Activated CD4-positive, CD25-positive, alpha-beta regulatory T cell treated with anti-CD3 and anti-CD28 coated beads, Interleukin-2, amount 50 U/mL, for 72 hours (primary cell): ENCODE measurements around the gene DNPEP.
"Not testable (repeated sequence)": the region's sequence is repeated elsewhere in the genome, so short reads cannot be mapped to it uniquely, and the experiment has no call there.

Source experiments
- DNase-seq: peaks from one replicate; pipeline ENCODE4 v3.0.0; 2021

DNPEP gene

GRCh38 chr2:219418155-219419011 is 30.7 kb upstream of the DNPEP start, which contains the start of gene DES:
TSS of gene DES (plus strand) at chr2:219418377. CDS start at chr2:219418463, 86 bp downstream.
- DNase-seq, result no peak

DNA sequence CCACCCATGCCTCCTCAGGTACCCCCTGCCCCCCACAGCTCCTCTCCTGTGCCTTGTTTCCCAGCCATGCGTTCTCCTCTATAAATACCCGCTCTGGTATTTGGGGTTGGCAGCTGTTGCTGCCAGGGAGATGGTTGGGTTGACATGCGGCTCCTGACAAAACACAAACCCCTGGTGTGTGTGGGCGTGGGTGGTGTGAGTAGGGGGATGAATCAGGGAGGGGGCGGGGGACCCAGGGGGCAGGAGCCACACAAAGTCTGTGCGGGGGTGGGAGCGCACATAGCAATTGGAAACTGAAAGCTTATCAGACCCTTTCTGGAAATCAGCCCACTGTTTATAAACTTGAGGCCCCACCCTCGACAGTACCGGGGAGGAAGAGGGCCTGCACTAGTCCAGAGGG is 29.7 kb upstream of the DNPEP start:
- no peak for DNase-seq

- no peak for DNase-seq
Measured at GRCh38 chr2:219416938-219417337, 29.2 kb upstream of the DNPEP start.

DNA sequence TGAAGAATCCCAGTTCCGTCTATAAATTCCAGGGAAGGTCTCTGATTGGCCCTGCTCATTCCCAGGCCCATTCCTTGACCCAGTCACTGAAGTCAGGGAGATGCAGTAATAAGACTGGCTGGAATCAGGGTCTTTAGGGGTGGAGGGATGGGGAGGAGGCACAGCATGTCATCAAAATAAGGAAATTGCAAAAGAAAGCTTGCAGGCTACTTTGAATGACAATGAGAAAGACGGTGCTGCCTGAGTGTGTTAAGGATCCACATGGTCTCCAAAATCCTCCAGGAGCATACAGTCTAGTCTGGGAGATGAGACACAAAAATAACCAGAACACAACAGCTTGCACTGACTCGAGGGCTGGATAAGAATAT is 28.5 kb upstream of the DNPEP start:
- no peak for DNase-seq

DNA sequence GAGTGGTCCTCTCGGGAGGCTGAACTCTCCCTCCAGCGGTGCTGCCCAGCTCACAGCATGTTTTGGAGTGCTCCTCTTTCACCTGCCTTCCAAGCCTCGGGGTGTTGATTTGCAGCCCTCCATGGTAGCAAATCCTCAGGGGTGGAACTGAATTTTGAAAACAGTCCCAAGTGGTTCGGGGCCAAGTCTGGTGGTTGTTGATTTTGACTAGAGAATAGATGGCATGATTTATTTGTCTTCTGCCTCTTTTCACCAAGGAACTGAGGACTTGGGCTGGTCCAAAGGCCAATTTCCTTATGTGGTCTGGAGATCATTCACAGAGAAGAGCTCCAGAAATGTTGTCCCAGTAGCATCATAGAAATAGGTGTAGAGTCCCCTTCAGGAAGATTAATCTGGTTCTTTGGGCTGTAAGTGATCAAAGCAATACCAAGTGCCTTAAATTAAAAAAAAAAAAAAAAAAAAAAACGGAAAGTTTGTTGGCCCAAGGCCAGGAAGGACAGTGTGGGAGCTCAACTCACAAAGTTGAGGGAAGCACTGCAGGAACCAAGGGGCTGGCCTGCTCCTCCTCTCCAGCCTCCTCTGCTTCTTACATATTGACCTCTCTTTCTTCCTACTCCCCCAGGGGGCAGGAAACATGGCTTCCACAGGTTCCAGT is 28.0 kb upstream of the DNPEP start:
- DNase-seq, result no peak

GRCh38 chr2:219414857-219415256 is 27.1 kb upstream of the DNPEP start:
- DNase-seq, result no peak

DNA sequence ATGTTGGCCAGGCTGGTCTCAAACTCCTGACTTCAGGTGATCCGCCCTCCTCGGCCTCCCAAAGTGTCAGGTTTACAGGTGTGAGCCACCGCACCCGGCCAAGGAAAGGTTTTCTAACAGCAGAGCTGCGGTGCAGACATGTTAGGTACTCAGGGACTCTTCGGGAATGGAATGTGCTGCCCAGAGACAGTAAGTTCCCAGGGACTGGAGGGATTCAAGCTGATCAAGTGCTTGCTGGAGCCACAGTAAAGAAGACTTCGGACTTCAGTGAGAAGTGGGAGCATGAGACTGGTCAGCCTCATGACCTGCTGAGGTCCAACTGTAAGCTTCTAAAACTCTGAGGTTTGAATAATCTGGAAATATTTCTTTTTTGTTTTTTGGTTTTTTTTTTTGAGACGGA is 22.7 kb upstream of the DNPEP start:
- no peak for DNase-seq

DNA sequence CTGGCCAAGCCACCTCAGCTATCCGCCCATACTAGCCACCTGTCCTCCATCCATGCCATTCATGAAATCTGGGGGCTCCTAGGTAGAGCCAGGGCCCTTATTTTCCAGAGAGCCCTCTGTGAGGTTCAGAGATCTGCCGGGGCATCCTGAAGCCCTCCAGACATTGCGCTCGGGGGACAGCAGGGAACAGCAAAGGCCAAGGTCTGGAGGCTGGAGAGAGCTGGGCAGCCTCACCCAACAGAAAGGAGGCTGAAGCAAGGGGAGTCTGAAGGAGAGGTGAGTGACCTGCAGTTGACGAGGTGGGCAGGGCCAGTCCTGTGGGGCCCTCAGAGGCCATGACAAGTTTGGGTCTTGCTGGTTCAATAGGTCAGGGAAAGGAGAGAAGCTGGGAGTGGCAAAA is 21.9 kb upstream of the DNPEP start:
- no peak for DNase-seq

- no peak for DNase-seq
Measured at GRCh38 chr2:219408631-219409030, 20.9 kb upstream of the DNPEP start.

DNA sequence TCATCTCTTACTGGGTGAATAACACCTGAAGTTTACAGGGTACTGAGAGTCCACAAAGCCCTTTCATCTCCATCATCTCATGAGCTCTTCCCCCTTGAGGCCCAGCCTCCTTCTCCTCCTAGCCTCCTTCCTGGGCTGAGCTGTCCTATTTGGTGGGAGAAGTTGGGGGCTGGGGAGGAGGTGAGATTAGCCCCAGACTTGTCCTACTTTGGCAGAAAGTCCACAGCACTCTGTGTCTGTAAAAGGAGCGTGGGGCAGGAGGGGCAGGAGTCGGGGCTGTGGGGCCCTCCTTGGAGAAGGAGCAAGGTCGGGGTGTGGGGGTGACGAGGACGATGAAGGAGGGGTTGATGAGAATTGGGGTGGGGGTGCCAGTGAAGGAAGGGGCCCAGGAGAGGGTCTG is 20.5 kb upstream of the DNPEP start:
- DNase-seq, result no peak

DNA sequence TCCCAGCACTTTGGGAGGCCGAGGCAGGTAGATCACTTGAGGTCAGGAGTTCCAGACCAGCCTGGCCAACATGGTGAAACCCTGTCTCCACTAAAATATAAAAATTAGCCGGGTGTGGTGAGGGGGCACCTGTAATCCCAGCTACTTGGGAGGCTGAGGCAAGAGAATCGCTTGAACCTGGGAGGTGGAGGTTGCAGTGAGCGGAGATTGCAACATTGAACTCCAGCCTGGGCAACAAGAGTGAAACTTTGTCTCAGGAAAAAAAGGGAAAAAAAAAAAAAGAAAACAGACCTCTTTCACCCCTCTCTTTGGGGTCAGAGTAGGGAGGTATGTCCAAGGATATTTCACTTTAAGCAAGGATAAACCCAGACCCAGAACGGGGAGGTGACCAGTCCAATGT is 19.6 kb upstream of the DNPEP start:
- DNase-seq, result not testable (repeated sequence)

DNA sequence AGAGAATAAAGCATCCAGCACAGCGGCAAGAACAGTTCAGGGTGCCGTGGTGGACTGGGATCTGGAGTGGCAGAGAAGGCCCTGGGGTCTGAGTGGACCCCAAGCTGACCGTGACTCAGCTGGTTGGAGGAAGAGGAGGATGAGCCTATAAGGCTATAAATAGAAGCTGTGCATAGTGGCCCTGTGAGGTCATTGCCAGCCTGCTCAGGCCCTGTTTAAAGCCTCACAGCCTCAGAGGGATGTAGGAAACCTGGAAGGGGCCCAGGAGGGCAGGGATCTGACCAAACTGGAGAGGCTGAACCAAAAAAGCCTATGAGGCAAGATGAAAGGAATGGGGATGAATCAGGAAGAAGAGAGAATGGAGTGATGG is 19.1 kb upstream of the DNPEP start:
- no peak for DNase-seq

DNA sequence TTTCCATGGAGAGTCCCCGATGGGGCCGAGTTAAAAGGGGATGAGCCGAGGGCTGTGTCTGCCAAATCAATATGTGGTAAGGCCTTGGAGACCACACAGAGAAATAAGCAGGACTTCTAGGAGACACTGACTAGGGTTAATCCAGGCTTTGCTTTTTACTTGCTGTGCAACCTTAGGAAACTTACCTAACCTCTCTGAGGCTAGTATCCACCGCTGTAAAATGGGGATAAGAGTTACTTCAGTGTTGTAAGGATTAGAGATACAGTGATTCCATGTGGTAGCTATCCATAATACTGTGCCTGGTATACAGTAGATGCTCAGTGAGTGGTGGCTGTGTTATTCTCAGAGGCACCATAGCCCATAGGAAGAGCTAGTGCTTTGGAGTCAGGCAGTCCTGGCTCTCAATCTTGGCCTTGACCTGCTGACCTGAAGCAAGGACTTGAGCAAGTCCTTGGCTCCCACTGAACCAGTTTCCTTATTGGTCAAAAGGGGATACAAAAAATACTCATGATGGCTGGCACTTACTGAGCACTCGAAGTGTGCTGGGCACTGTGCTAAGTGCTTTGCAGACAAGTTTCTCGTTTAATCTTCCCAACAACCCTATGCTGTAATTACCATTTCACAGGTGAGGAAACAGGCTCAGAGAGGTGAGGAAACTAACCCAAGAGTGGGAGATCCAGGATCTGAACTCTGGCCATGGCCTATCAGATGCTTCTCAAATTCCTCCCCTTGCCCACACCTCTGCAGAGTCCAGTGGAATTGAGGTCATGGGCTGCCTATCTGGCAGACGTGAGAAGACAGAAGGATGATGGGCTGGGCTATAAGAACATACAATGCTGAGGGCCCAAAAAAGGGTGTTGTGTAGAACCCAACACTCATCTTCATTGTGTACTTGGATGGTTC is 18.5 kb upstream of the DNPEP start:
- no peak for DNase-seq

DNA sequence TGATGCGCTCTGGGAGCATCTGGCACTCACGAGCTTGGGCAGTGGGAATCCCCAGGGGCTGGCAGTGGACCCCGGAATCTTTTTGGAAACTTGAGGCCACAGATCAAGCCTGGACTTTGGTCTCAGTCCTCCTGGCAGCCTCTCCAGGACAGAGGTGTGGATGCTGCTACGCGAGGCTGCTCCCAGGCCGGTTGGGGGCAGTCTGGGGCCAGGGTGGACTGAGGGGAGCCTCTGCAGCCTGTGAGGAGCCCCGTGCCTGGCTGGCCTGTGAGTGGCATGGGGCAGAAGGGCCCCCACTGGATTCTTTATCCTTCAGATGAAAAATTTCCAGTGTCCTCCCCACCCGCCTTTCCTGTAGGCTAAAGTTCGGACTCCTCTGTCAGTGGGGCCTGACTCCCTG is 17.7 kb upstream of the DNPEP start:
- DNase-seq, result no peak

- no peak for DNase-seq
Measured at GRCh38 chr2:219404954-219405353, 17.2 kb upstream of the DNPEP start.

- DNase-seq, result no peak
Measured at GRCh38 chr2:219404291-219404910, 16.7 kb upstream of the DNPEP start.

GRCh38 chr2:219403861-219404260 is 16.1 kb upstream of the DNPEP start:
- DNase-seq, result no peak

DNA sequence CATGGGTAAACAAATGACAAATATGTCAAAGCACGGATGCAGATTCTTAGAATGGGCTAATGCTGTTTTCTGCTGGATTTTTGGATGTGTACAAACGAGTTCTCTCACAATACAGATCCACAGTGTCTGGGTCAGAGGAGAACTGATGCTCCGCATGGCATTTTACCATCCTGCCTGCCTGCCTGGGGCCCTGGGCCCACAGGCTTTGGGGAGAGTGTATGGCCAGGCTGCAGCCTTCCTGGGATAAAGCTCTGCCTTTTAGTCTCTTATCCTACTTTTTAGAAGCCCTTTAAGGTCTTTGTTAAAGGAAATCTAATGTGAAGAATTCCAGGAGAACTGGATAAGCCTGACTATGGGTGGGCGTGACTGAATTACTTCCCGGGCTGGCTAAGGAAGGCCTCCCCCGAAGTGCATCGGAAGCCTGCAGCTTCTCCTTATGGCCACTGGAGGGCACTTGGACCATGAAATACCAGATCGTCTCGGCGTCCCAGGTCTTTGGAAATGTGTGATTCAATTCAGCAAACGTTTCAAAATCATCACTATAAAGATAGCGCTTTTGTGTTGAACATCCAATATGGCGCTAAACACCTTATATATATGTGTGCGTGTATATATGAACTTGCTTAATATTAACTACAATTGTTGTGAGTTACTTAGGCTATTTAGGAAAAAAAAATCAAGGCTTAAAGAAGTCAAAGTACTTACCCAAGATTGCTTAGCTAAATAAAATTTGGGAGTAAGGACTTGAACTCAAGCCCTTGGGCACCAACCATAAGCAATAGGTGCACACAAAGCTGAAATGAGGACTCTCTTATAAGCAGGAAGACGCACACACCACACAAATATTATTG is 15.2 kb upstream of the DNPEP start:
- DNase-seq, result no peak

GRCh38 chr2:219401606-219402005 is 13.9 kb upstream of the DNPEP start:
- DNase-seq, result no peak

DNA sequence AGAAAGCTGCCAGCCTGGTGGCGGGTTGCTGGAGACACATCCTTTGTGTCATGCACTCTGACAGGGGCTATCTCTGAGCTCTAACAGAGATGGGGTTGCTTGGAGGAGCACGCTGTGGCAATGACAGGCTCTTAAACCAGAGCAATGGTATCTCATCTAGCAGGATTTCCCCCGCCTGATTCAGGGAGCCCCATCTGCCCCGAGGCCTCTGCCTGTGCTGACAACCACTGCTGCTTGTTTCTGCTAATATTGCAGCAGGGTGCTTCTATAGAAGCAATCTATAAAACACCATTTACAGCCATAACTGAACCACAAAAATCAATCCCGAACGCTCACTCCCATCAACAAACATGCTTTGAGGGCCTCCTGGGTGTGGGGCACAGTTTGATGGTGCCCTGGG is 12.8 kb upstream of the DNPEP start:
- no peak for DNase-seq

GRCh38 chr2:219399716-219400478 is 12.2 kb upstream of the DNPEP start:
- no peak for DNase-seq
